ENCODE measurements around the gene FBRSL1.

- TF ChIP-seq, protein P1, sequence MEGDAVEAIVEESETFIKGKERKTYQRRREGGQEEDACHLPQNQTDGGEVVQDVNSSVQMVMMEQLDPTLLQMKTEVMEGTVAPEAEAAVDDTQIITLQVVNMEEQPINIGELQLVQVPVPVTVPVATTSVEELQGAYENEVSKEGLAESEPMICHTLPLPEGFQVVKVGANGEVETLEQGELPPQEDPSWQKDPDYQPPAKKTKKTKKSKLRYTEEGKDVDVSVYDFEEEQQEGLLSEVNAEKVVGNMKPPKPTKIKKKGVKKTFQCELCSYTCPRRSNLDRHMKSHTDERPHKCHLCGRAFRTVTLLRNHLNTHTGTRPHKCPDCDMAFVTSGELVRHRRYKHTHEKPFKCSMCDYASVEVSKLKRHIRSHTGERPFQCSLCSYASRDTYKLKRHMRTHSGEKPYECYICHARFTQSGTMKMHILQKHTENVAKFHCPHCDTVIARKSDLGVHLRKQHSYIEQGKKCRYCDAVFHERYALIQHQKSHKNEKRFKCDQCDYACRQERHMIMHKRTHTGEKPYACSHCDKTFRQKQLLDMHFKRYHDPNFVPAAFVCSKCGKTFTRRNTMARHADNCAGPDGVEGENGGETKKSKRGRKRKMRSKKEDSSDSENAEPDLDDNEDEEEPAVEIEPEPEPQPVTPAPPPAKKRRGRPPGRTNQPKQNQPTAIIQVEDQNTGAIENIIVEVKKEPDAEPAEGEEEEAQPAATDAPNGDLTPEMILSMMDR (IDR thresholded peaks at IDR 0.05) = no peak
- no peak for TF ChIP-seq POLR2A (IDR thresholded peaks at IDR 0.05)
Observed at GRCh38 chr12:132496710-132497109, 6.8 kb downstream of the FBRSL1 start.
